Gastrocnemius medialis (tissue), 4 donors: ENCODE results near the gene CCR5. TPM values are rescaled to one million over a fixed set of nuclear protein-coding genes. Genes with fewer than 3 reads are reported as not detected.
A peak's percentile ranks its signal among the peaks of the same experiment; 100 is the strongest.

ENCODE experiments used
- ATAC-seq, 2 donors: fragments of 150-250 bp; one replicate each; pipeline ENCODE4 v1.9.1; 2016
- DNase-seq, 2 donors: peaks; one replicate each; pipeline ENCODE4 v3.0.0-alpha.2; 2019
- H3K27ac ChIP-seq, 4 donors: fragments of 200-600 bp; sonication (generic); 1 replicate in 1 of 4; 2 replicates in 3 of 4; pipeline ENCODE4 v1.5.1; 2016 to 2018; ENCODE audit warnings: mild to moderate bottlenecking in 2 of 4, moderate library complexity in 1 of 4
- H3K27me3 ChIP-seq, 3 donors: fragments of 200-600 bp; sonication (generic) in 2 of 3; 1 replicate in 1 of 3; 2 replicates in 2 of 3; pipeline versions ENCODE4 v1.5.1 to v1.6.0; 2016 to 2019; ENCODE audit warnings: mild to moderate bottlenecking in 1 of 3, moderate library complexity in 1 of 3
- H3K36me3 ChIP-seq, 2 donors: fragments of 200-600 bp; sonication (generic) in 1 of 2; one replicate each; pipeline ENCODE4 v1.5.1; 2017 to 2018
- H3K4me1 ChIP-seq, 2 donors: fragments of 200-600 bp; sonication (generic) in 1 of 2; one replicate each; pipeline ENCODE4 v1.5.1; 2016 to 2017; ENCODE audit warnings: mild to moderate bottlenecking in 2 of 2
- H3K4me3 ChIP-seq, 4 donors: fragments of 200-600 bp; sonication (generic) in 3 of 4; 1 replicate in 1 of 4; 2 replicates in 3 of 4; pipeline ENCODE4 v1.5.1; 2016 to 2019; ENCODE audit warnings: mild to moderate bottlenecking in 2 of 4
- H3K9me3 ChIP-seq, 3 donors: fragments of 200-600 bp; sonication (generic) in 2 of 3; 1 replicate in 1 of 3; 2 replicates in 2 of 3; pipeline ENCODE4 v1.5.1; 2016 to 2019
- POLR2A ChIP-seq, 2 donors: fragments of 450-650 bp; IDR thresholded peaks; one replicate each; pipeline ENCODE4 v1.6.1; 2017; ENCODE audit warnings: antibody characterized with exemption in 2 of 2, mild to moderate bottlenecking in 2 of 2, moderate library complexity in 2 of 2
- in situ Hi-C, 4 donors: fragments of 200-750 bp; cut with MboI; loops; one replicate each; pipeline versions ENCODE4 v1.15.0 to v1.8.0; 2017; ENCODE audit warnings: low sequenced_read_pairs in 4 of 4
- intact Hi-C: fragments of 100-400 bp; cut with DNase I; formaldehyde crosslinking; loops from one replicate; pipeline ENCODE4 v1.15.1; 2023; ENCODE audit warnings: low total_unique reads
- total RNA-seq, 4 donors: library from RNA; depleted of rRNA; stranded (reverse); fragments of >200 nt; gene quantifications; one replicate each; pipeline versions ENCODE4 v1.1.0 to v1.2.3, GENCODE V29; 2016
- TF ChIP-seq, protein P1 (sequence below), 5 experiments: fragments of 450-650 bp in 3 of 5; fragments of 200-600 bp in 2 of 5; sonication (generic) in 2 of 5; IDR thresholded peaks in 4 of 5; conservative IDR thresholded peaks in 1 of 5; 1 replicate in 4 of 5; 2 replicates in 1 of 5; pipeline ENCODE4 v1.5.1; 2016 to 2019; ENCODE audit warnings: antibody characterized with exemption in 5 of 5, mild to moderate bottlenecking in 3 of 5, moderate library complexity in 3 of 5

Gene CCR5
- total RNA-seq, 4 donors from 2014 or later = 0.07 to 0.20 (median 0.10) TPM; not detected in 1

DNA sequence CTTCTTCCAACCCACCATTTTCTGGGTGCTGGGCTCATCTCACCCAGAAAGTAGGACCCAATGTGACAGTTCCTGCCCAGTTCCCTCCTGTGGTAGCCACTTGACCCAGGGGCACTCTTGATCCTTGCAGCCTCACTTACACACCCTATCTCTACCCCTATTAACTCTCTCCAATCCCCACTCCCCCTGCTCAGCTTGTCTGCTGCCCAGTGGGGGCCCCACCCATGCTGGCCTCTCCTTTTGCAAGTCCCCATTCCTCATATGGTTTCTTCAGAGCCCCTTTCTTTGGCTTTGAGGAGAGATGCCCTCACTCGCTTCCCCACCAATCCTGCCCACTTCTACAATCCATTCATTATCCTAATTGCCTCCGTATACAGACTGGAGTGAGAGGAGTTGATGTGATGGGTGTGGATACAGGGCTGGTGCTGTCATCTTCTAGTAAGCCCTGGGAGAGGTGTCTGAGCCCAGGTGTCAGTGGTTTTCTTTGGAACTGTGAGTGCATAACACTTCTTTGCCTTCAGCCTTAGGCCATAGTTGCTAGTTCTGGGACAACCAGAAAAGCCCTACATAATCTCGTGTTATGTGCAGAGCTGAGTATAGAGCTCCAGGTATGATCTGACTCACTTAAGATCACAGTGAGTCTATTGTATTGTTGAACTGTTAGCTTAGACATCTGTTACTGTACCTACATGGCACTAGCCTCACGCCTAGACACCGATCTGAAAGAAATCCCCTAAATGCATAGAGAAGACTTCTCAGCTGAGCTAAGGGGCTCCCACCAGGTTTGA, 4.8 kb upstream of the CCR5 start:
- DNase-seq = no peak
- peaks cover 0 to 6% (median 2%) of the 10 kb centered on the region in 3 donors for H3K27me3 ChIP-seq
- no peak overlapping the region for H3K4me3 ChIP-seq
- intact Hi-C loops (no loop called here), in situ Hi-C loops (loop anchor here in 1 of 4 donors (25.0 kb wide), 2 partner anchors 279 to 429 kb away; partner anchors contain the start of gene CXCR6)
- TF ChIP-seq, protein P1, sequence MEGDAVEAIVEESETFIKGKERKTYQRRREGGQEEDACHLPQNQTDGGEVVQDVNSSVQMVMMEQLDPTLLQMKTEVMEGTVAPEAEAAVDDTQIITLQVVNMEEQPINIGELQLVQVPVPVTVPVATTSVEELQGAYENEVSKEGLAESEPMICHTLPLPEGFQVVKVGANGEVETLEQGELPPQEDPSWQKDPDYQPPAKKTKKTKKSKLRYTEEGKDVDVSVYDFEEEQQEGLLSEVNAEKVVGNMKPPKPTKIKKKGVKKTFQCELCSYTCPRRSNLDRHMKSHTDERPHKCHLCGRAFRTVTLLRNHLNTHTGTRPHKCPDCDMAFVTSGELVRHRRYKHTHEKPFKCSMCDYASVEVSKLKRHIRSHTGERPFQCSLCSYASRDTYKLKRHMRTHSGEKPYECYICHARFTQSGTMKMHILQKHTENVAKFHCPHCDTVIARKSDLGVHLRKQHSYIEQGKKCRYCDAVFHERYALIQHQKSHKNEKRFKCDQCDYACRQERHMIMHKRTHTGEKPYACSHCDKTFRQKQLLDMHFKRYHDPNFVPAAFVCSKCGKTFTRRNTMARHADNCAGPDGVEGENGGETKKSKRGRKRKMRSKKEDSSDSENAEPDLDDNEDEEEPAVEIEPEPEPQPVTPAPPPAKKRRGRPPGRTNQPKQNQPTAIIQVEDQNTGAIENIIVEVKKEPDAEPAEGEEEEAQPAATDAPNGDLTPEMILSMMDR (IDR thresholded peaks at IDR 0.05 in 4 of 5, conservative IDR thresholded peaks at IDR 0.05 in 1 of 5) = no peak
- no peak for TF ChIP-seq POLR2A (IDR thresholded peaks at IDR 0.05)
- ATAC-seq = no peak
- no peaks in the 10 kb centered on the region for H3K9me3 ChIP-seq
- H3K4me1 ChIP-seq = peaks cover 0 to 3% of the 10 kb centered on the region in 2 donors
- no peaks in the 10 kb centered on the region for H3K36me3 ChIP-seq
- H3K27ac ChIP-seq = no peak overlapping the region

DNA sequence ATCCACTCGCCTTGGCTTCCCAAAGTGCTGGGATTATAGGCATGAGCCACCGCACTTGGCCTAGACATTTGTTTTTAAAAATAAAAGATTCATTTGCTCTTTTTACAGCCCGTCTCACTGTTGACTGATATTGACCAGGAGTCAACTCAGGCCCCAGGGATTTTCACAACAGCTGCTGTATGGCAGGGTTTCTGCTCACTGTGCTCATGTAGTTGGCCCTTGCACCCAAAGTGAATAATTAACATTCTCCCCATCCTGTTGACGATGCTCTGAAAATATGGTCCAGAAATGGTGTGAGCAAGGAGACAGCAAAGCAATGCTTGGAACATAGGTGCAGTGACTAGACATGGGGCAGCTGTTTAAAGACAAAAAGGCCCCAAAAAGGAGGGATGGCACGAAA, 2.9 kb upstream of the CCR5 start:
- Histone ChIP-seq H3K27me3 (peaks cover 0 to 8% (median 2%) of the 10 kb centered on the region in 3 donors), H3K4me3 (no peak overlapping the region), H3K27ac (no peak overlapping the region), H3K36me3 (no peaks in the 10 kb centered on the region), H3K9me3 (no peaks in the 10 kb centered on the region), H3K4me1 (no peaks in the 10 kb centered on the region)
- intact Hi-C loops (no loop called here), in situ Hi-C loops (loop anchor here in 1 of 4 donors (25.0 kb wide), 2 partner anchors 281 to 431 kb away; partner anchors contain the start of gene CXCR6)
- no peak for TF ChIP-seq POLR2A (IDR thresholded peaks at IDR 0.05)
- TF ChIP-seq, protein P1 (IDR thresholded peaks at IDR 0.05 in 4 of 5, conservative IDR thresholded peaks at IDR 0.05 in 1 of 5) = no peak
- DNase-seq (no peak), ATAC-seq (peak in 1 of 2 donors; percentile 36)

DNA sequence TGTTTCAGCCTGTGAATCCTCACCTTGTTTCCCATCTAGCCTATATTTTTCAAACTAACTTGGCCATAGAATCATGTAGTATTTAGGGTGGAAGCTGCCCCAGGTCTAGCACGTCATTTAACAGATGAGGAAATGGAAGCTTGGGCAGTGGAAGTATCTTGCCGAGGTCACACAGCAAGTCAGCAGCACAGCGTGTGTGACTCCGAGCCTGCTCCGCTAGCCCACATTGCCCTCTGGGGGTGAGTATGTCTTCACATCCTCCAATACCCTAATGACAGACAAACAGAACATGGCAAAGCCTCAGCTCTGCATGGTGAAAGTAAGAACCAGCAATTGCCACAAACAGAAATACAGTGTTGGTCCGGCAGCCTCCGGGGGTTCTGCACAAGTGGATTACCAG, 2.2 kb upstream of the CCR5 start:
- peak in 1 of 2 donors; percentile 35 for DNase-seq
- no peak overlapping the region for H3K27ac ChIP-seq
- peak in 1 of 2 donors; percentile 24 for ATAC-seq
- no peaks in the 10 kb centered on the region for H3K4me1 ChIP-seq
- H3K36me3 ChIP-seq = no peaks in the 10 kb centered on the region
- H3K9me3 ChIP-seq = no peaks in the 10 kb centered on the region
- peaks cover 0 to 10% (median 2%) of the 10 kb centered on the region in 3 donors for H3K27me3 ChIP-seq
- H3K4me3 ChIP-seq = no peak overlapping the region
- in situ Hi-C loops (loop anchor here in 1 of 4 donors (25.0 kb wide), 2 partner anchors 281 to 431 kb away; partner anchors contain the start of gene CXCR6), intact Hi-C loops (no loop called here)
- TF ChIP-seq, protein P1 (IDR thresholded peaks at IDR 0.05 in 4 of 5, conservative IDR thresholded peaks at IDR 0.05 in 1 of 5) = no peak
- TF ChIP-seq POLR2A (IDR thresholded peaks at IDR 0.05) = no peak

DNA sequence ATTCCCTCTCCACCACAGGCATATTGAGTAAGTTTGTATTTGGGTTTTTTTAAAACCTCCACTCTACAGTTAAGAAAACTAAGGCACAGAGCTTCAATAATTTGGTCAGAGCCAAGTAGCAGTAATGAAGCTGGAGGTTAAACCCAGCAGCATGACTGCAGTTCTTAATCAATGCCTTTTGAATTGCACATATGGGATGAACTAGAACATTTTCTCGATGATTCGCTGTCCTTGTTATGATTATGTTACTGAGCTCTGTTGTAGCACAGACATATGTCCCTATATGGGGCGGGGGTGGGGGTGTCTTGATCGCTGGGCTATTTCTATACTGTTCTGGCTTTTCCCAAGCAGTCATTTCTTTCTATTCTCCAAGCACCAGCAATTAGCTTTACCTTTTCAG, 1.6 kb upstream of the CCR5 start:
- no peak overlapping the region for H3K4me3 ChIP-seq
- in situ Hi-C loops (loop anchor here in 1 of 4 donors (25.0 kb wide), 2 partner anchors 282 to 432 kb away; partner anchors contain the start of gene CXCR6), intact Hi-C loops (no loop called here)
- TF ChIP-seq, protein P1 (IDR thresholded peaks at IDR 0.05 in 4 of 5, conservative IDR thresholded peaks at IDR 0.05 in 1 of 5) = no peak
- TF ChIP-seq POLR2A (IDR thresholded peaks at IDR 0.05) = no peak
- H3K27ac ChIP-seq = no peak overlapping the region
- no peak for DNase-seq
- H3K36me3 ChIP-seq = no peaks in the 10 kb centered on the region
- ATAC-seq = no peak
- H3K27me3 ChIP-seq = peaks cover 0 to 10% (median 2%) of the 10 kb centered on the region in 3 donors
- no peaks in the 10 kb centered on the region for H3K4me1 ChIP-seq
- no peaks in the 10 kb centered on the region for H3K9me3 ChIP-seq
